ENCODE measurements around the gene KRT6C. TPM values are rescaled to one million over a fixed set of nuclear protein-coding genes. Genes with fewer than 3 reads are reported as not detected.

The KRT6C gene
- total and polyA plus RNA-seq, 2 donors from 2014 or later, result not detected

GRCh38 chr12:52513736-52514135, 40.1 kb upstream of the KRT6C start:
- no peaks in the 10 kb centered on the region for H3K4me1 ChIP-seq (ENCODE audit: control insufficient read depth in 2 of 3, insufficient read depth in 2 of 3, low read depth in 1 of 3, low read length in 3 of 3)
- H3K9me3 ChIP-seq (ENCODE audit: control insufficient read depth in 2 of 3, insufficient read depth in 1 of 3, low read length in 3 of 3), result no peaks in the 10 kb centered on the region
- intact Hi-C loops (cut with DNase I), result no loop called here
- FAIRE-seq (no peak), DNase-seq (peak in 1 of 5 donors; percentile 1)
- H3K36me3 ChIP-seq (ENCODE audit: control insufficient read depth in 2 of 3, insufficient read depth in 3 of 3, low read length in 3 of 3), result no peaks in the 10 kb centered on the region
- H3K27ac ChIP-seq (ENCODE audit: low read depth in 2 of 2, low read length in 2 of 2), result no peak overlapping the region
- H3K9ac ChIP-seq (ENCODE audit: low read length in 3 of 3), result no peak overlapping the region
- H3K4me3 ChIP-seq (ENCODE audit: low read length in 3 of 3), result no peak overlapping the region
- no peak for TF ChIP-seq CTCF (IDR thresholded peaks at IDR 0.05; ENCODE audit: borderline replicate concordance, extremely low read depth, insufficient read depth)
- no peaks in the 10 kb centered on the region for H3K27me3 ChIP-seq (ENCODE audit: control insufficient read depth, insufficient read depth, low read length)

- Histone ChIP-seq H3K4me3 (ENCODE audit: low read length in 3 of 3) (no peak overlapping the region), H3K9ac (ENCODE audit: low read length in 3 of 3) (no peak overlapping the region), H3K4me1 (ENCODE audit: control insufficient read depth in 2 of 3, insufficient read depth in 2 of 3, low read depth in 1 of 3, low read length in 3 of 3) (no peaks in the 10 kb centered on the region), H3K9me3 (ENCODE audit: control insufficient read depth in 2 of 3, insufficient read depth in 1 of 3, low read length in 3 of 3) (no peaks in the 10 kb centered on the region), H3K27me3 (ENCODE audit: control insufficient read depth, insufficient read depth, low read length) (no peaks in the 10 kb centered on the region), H3K36me3 (ENCODE audit: control insufficient read depth in 2 of 3, insufficient read depth in 3 of 3, low read length in 3 of 3) (no peaks in the 10 kb centered on the region), H3K27ac (ENCODE audit: low read depth in 2 of 2, low read length in 2 of 2) (no peak overlapping the region)
- no peak for TF ChIP-seq CTCF (IDR thresholded peaks at IDR 0.05; ENCODE audit: borderline replicate concordance, extremely low read depth, insufficient read depth)
- FAIRE-seq (no peak), DNase-seq (no peak)
- intact Hi-C loops (cut with DNase I), result loop anchor here (10.0 kb wide), 1 partner anchor 123 kb away; the partner anchor contains the start of gene KRT84
These were observed 34.6 kb upstream of the KRT6C start for GRCh38 chr12:52508211-52508610.

GRCh38 chr12:52506858-52507715, 33.5 kb upstream of the KRT6C start:
- Histone ChIP-seq H3K4me1 (ENCODE audit: control insufficient read depth in 2 of 3, insufficient read depth in 2 of 3, low read depth in 1 of 3, low read length in 3 of 3) (no peaks in the 10 kb centered on the region), H3K27ac (ENCODE audit: low read depth in 2 of 2, low read length in 2 of 2) (no peak overlapping the region), H3K36me3 (ENCODE audit: control insufficient read depth in 2 of 3, insufficient read depth in 3 of 3, low read length in 3 of 3) (no peaks in the 10 kb centered on the region), H3K27me3 (ENCODE audit: control insufficient read depth, insufficient read depth, low read length) (no peaks in the 10 kb centered on the region), H3K4me3 (ENCODE audit: low read length in 3 of 3) (no peak overlapping the region), H3K9me3 (ENCODE audit: control insufficient read depth in 2 of 3, insufficient read depth in 1 of 3, low read length in 3 of 3) (peaks cover 0 to 5% (median 0%) of the 10 kb centered on the region in 3 donors), H3K9ac (ENCODE audit: low read length in 3 of 3) (no peak overlapping the region)
- DNase-seq (peak in 2 of 5 donors; percentile 32 to 62), FAIRE-seq (no peak)
- intact Hi-C loops (cut with DNase I), result loop anchor here (10.0 kb wide), 1 partner anchor 122 kb away; the partner anchor contains the start of gene KRT84
- peak; percentile 32 for TF ChIP-seq CTCF (IDR thresholded peaks at IDR 0.05; ENCODE audit: borderline replicate concordance, extremely low read depth, insufficient read depth)

All from kidney (tissue), 14 donors.